Progenitor cell of endocrine pancreas (in vitro differentiated cells): ENCODE results near the gene EYA2. TPM values are rescaled to one million over a fixed set of nuclear protein-coding genes. Genes with fewer than 3 reads are reported as not detected.
"Not testable (repeated sequence)": the region's sequence is repeated elsewhere in the genome, so short reads cannot be mapped to it uniquely, and the experiment has no call there.

Source experiments
- DNase-seq: peaks from one replicate; pipeline ENCODE4 v3.0.0; 2021; ENCODE audit warnings: low spot score; ENCODE audit not compliant: unreplicated experiment
- H3K27ac Mint-ChIP-seq: 2 replicates; pipeline ENCODE4 v1.8.0; 2021; ENCODE audit warnings: mild to moderate bottlenecking, moderate library complexity, mixed read lengths
- H3K27me3 Mint-ChIP-seq: 2 replicates; pipeline ENCODE4 v1.8.0; 2021; ENCODE audit warnings: mixed read lengths
- H3K36me3 Mint-ChIP-seq: 2 replicates; pipeline ENCODE4 v1.8.0; 2022; ENCODE audit warnings: mixed read lengths; ENCODE audit not compliant: insufficient read depth
- H3K4me1 Mint-ChIP-seq: 2 replicates; pipeline ENCODE4 v1.8.0; 2021; ENCODE audit warnings: low read depth, mixed read lengths
- H3K4me3 Mint-ChIP-seq: 2 replicates; pipeline ENCODE4 v1.8.0; 2021; ENCODE audit warnings: low read depth, mild to moderate bottlenecking, moderate library complexity, mixed read lengths
- H3K9me3 Mint-ChIP-seq: 2 replicates; pipeline ENCODE4 v1.8.0; 2021; ENCODE audit warnings: low read depth, mixed read lengths
- total RNA-seq: library from RNA; stranded (reverse); gene quantifications from 2 replicates; pipeline ENCODE4 v1.2.1, GENCODE V29; 2021
- TF ChIP-seq, protein P1 (sequence below): fragments of 200-600 bp; sonication (generic); IDR thresholded peaks from one replicate; pipeline ENCODE4 v1.5.0; 2021; ENCODE audit warnings: antibody characterized with exemption, mild to moderate bottlenecking; ENCODE audit not compliant: unreplicated experiment

Gene EYA2
- total RNA-seq, 1 donor from 2014 or later = 0.53 TPM

DNA sequence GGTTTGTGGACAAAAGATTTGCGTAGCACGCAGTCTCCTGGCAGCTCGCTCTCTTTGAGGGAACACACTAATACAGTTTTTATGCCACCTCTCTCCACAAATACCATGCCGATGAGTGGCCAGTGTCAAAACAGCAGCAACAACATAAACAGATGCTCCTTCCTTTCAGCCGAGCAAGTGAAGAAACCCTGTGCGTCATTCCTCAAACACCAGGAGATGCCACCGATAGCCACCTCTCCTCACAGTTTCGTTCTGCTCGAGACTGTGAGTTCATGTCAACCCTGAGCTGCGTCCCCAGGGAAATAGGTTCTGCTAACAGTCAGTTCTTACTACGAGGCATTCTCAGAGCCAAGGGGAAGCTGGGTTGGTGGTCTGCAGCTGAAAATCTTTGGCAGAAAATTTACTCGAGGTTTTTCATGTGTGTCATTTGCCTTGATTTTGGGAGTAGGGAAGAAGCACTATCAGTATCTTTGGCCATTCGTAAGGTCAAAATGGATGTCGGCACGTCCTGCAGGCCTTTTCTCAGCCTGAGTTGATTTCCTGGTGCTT lies 59.9 kb downstream of the EYA2 start:
- TF ChIP-seq, protein P1, sequence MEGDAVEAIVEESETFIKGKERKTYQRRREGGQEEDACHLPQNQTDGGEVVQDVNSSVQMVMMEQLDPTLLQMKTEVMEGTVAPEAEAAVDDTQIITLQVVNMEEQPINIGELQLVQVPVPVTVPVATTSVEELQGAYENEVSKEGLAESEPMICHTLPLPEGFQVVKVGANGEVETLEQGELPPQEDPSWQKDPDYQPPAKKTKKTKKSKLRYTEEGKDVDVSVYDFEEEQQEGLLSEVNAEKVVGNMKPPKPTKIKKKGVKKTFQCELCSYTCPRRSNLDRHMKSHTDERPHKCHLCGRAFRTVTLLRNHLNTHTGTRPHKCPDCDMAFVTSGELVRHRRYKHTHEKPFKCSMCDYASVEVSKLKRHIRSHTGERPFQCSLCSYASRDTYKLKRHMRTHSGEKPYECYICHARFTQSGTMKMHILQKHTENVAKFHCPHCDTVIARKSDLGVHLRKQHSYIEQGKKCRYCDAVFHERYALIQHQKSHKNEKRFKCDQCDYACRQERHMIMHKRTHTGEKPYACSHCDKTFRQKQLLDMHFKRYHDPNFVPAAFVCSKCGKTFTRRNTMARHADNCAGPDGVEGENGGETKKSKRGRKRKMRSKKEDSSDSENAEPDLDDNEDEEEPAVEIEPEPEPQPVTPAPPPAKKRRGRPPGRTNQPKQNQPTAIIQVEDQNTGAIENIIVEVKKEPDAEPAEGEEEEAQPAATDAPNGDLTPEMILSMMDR = no peak
- Mint-ChIP-seq H3K27me3 (peaks cover 4% of the 10 kb centered on the region), H3K4me3 (no peak overlapping the region), H3K36me3 (no peaks in the 10 kb centered on the region), H3K4me1 (no peaks in the 10 kb centered on the region), H3K9me3 (peaks cover 3% of the 10 kb centered on the region), H3K27ac (no peak overlapping the region)
- DNase-seq = no peak

DNA sequence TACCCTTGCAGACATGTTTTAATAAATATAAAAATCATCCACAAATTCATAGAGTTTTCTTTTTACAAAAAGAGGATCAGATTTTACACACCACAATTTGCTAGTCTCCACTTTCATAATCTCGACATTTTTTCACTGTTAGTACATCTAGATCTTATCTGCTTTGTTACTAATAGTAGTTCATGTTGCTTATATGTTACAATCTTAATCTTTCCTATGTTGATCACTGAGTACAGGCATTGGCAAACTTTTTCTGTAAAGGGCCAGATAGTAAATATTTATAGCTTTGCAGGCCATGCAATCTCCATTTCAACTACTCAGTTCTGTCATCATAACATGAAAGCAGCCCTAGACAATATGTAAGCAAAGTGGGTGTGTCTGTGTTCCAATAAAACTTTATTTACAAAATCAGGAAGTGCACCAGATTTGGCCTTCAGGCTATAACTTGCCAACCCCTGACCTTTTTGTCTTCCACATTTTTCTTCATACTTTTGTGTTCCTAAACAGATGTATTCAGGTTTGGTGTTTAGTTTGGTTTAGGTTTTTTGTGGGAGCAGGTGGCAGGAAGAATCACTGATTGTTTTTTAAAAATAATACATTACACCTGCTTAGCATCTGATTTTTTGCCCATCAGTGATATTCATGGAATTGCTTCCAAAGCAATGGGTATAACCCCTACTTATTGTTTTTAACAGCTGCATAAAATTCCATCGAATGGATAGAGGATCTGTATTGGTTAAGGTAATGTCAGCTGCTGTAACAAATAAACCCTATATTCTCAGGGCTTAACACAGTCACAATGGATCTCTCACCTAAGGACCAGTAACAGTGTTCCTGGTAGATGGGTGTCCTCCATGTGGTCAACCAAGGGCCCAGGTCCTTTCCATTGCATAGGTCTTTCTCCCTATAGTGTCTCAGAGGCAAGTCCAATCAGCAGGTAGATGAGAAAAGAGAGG lies 61.2 kb downstream of the EYA2 start:
- no peaks in the 10 kb centered on the region for H3K36me3 Mint-ChIP-seq
- H3K9me3 Mint-ChIP-seq = peaks cover 3% of the 10 kb centered on the region
- TF ChIP-seq, protein P1 = no peak
- peaks cover 4% of the 10 kb centered on the region for H3K27me3 Mint-ChIP-seq
- DNase-seq = no peak
- H3K4me1 Mint-ChIP-seq = no peaks in the 10 kb centered on the region
- no peak overlapping the region for H3K27ac Mint-ChIP-seq
- H3K4me3 Mint-ChIP-seq = no peak overlapping the region

DNA sequence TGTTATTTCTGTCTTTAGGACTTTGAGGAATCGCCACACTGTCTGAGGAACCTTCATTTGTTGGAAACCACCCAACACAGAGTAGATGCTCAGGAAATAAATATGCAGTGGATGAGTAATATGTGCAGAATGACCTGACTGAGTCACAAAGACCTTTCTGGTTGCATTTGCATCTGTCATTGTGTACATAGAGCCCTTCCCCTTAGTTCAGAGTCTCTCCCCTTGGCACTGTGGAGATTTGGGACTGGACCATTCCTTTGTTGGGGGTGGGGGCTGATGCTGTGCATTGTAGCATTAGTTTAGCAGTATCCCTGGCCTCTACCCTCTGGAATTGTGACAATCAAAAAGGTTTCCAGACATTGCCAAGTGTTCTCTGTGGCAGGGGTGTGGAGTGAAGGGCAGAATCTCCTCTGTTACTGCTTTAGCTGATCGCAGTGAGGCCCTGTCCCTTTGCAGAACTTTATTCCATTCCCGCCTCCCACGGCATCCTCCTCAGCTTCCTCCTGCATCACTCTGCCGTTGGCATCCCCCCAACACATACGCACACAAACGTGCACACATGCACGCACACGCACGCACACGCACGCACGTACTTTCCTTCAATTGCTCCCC lies 64.5 kb downstream of the EYA2 start:
- Mint-ChIP-seq H3K4me3 (no peak overlapping the region), H3K27me3 (no peaks in the 10 kb centered on the region), H3K27ac (no peak overlapping the region)

DNA sequence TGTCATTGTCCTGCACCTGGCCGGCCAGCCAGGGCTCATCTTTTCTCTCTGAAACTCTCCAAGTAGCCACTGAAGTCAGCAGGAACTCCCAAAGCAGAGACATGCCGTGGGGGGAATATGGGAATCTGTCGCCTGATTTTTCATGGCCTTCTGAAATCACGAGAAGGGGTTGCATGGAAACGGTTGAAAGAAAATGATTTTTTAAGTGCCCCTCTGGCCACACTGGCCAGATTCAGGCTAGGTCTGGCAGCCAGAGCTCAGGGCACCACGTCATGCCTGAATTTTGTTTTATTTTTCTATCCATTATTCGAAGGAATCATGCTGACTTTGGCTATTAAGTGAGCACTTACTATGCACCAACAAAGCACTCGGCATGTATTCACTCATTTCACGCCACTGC lies 65.2 kb downstream of the EYA2 start:
- Mint-ChIP-seq H3K27me3 (no peaks in the 10 kb centered on the region), H3K4me1 (no peaks in the 10 kb centered on the region), H3K36me3 (no peaks in the 10 kb centered on the region), H3K9me3 (peaks cover 3% of the 10 kb centered on the region), H3K27ac (no peak overlapping the region), H3K4me3 (no peak overlapping the region)
- no peak for DNase-seq
- TF ChIP-seq, protein P1 = no peak

More for the DNA sequence above, 64.5 kb downstream of the EYA2 start:
- DNase-seq = no peak
- Mint-ChIP-seq H3K36me3 (no peaks in the 10 kb centered on the region), H3K4me1 (no peaks in the 10 kb centered on the region), H3K9me3 (peaks cover 3% of the 10 kb centered on the region)
- TF ChIP-seq, protein P1 = no peak

DNA sequence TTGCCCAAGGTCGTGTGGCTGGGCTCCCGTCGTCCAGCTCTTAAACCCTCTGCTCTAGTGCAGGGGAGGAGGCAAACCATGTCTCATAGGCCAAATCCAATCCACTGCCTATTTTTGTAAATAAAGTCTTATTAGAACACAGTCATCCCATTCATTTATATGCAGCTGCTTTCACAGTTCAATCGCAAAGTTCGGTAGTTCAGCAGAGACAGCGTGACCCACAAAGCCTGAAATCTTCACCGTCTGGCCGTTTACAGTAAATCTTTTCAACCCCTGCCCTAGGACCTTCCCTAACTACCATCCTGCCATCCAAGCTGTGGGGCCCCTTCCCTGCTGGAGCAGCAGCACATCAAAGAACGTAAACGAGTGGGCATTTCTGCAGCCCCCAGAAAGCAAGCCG lies 65.9 kb downstream of the EYA2 start:
- no peaks in the 10 kb centered on the region for H3K36me3 Mint-ChIP-seq
- DNase-seq = no peak
- TF ChIP-seq, protein P1 = no peak
- peaks cover 3% of the 10 kb centered on the region for H3K9me3 Mint-ChIP-seq
- no peak overlapping the region for H3K27ac Mint-ChIP-seq
- H3K27me3 Mint-ChIP-seq = no peaks in the 10 kb centered on the region
- H3K4me1 Mint-ChIP-seq = no peaks in the 10 kb centered on the region
- H3K4me3 Mint-ChIP-seq = no peak overlapping the region

DNA sequence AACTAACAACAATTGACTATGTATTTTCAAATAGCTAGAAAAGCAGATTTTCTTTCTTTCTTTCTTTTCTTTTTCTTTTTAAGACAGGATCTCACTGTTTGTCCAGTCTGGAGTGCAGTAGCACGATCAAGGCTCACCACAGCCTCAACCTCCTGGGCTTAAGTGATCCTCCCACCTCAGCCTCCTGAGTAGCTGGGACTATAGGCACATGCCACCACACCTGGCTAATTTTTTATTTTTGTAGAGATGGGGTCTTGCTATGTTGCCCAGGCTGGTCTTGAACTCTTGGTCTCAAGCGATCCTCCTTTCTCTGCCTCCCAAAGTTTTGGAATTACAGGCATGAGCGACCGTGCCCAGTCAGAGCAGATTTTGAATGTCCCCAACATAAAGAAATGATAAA lies 67.3 kb downstream of the EYA2 start:
- H3K27me3 Mint-ChIP-seq, H3K4me3 Mint-ChIP-seq, H3K36me3 Mint-ChIP-seq, H3K27ac Mint-ChIP-seq, H3K9me3 Mint-ChIP-seq, DNase-seq, H3K4me1 Mint-ChIP-seq: not testable (repeated sequence)
